Keratinocyte (primary cell): ENCODE results near the gene SPATA16. TPM values are rescaled to one million over a fixed set of nuclear protein-coding genes. Genes with fewer than 3 reads are reported as not detected.

Source experiments
- DNase-seq: peaks from one replicate; pipeline ENCODE4 v3.0.0-alpha.2; 2011; ENCODE audit warnings: low read depth, missing footprints, low spot score
- FAIRE-seq: peaks from 2 replicates; lab custom pipeline; 2011; peaks lifted over from hg19 to GRCh38; lab: Jason Lieb, UNC
- H2AFZ ChIP-seq: 2 replicates; pipeline ENCODE4 v1.6.0; 2012; ENCODE audit warnings: low read length, control low read depth, inconsistent platforms; ENCODE audit not compliant: control insufficient read depth
- H3K27ac ChIP-seq: 2 replicates; pipeline ENCODE4 v1.5.1; 2011; ENCODE audit warnings: low read length; ENCODE audit not compliant: control insufficient read depth, insufficient read depth
- H3K27me3 ChIP-seq: 3 replicates; pipeline ENCODE4 v1.6.0; 2011; ENCODE audit warnings: low read length; ENCODE audit not compliant: control insufficient read depth, insufficient read depth; ENCODE audit errors: extremely low read depth
- H3K36me3 ChIP-seq, 2 experiments: 2 replicates in 1 of 2; 3 replicates in 1 of 2; pipeline ENCODE4 v1.5.1; 2011; ENCODE audit warnings: low read length in 2 of 2, mild to moderate bottlenecking in 1 of 2; ENCODE audit not compliant: control insufficient read depth in 2 of 2, insufficient read depth in 2 of 2; ENCODE audit errors: extremely low read depth in 1 of 2
- H3K4me1 ChIP-seq: 3 replicates; pipeline ENCODE4 v1.5.1; 2011; ENCODE audit warnings: low read length; ENCODE audit not compliant: control insufficient read depth, insufficient read depth; ENCODE audit errors: extremely low read depth
- H3K4me2 ChIP-seq: 3 replicates; pipeline ENCODE4 v1.6.0; 2011; ENCODE audit warnings: low read depth, low read length; ENCODE audit not compliant: control insufficient read depth, insufficient read depth; ENCODE audit errors: extremely low read depth
- H3K4me3 ChIP-seq, 3 experiments: fragments of 200-600 bp in 1 of 3; sonication (generic) in 1 of 3; 2 replicates in 2 of 3; 3 replicates in 1 of 3; pipeline ENCODE4 v1.5.1; 2011 to 2016; ENCODE audit warnings: low read length in 3 of 3, mild to moderate bottlenecking in 3 of 3, control low read depth in 2 of 3, inconsistent platforms in 1 of 3, low read depth in 1 of 3, mixed read lengths in 1 of 3, mixed run types in 1 of 3, moderate library complexity in 1 of 3; ENCODE audit not compliant: control insufficient read depth in 2 of 3, insufficient read depth in 2 of 3; ENCODE audit errors: extremely low read depth in 1 of 3
- H3K79me2 ChIP-seq: 2 replicates; pipeline ENCODE4 v1.6.0; 2012; ENCODE audit warnings: low read length; ENCODE audit not compliant: control insufficient read depth, insufficient read depth
- H3K9ac ChIP-seq: 3 replicates; pipeline ENCODE4 v1.6.0; 2011; ENCODE audit warnings: low read length; ENCODE audit not compliant: control insufficient read depth, insufficient read depth; ENCODE audit errors: extremely low read depth
- H3K9me1 ChIP-seq: 3 replicates; pipeline ENCODE4 v1.6.0; 2011; ENCODE audit warnings: low read length; ENCODE audit not compliant: control insufficient read depth, insufficient read depth; ENCODE audit errors: extremely low read depth
- H3K9me3 ChIP-seq: 2 replicates; pipeline ENCODE4 v1.5.1; 2012; ENCODE audit warnings: low read depth, low read length; ENCODE audit not compliant: control insufficient read depth
- H4K20me1 ChIP-seq: 3 replicates; pipeline ENCODE4 v1.6.0; 2011; ENCODE audit warnings: low read length; ENCODE audit not compliant: control insufficient read depth, insufficient read depth; ENCODE audit errors: extremely low read depth
- CTCF ChIP-seq, 3 experiments: IDR thresholded peaks in 1 of 3; conservative IDR thresholded peaks in 1 of 3; optimal IDR thresholded peaks in 1 of 3; 2 replicates in 2 of 3; 3 replicates in 1 of 3; pipeline versions ENCODE3 to v1.5.1; 2011; ENCODE audit warnings: low read length in 3 of 3, mild to moderate bottlenecking in 3 of 3, moderate library complexity in 2 of 3, control low read depth in 1 of 3, inconsistent platforms in 1 of 3; ENCODE audit not compliant: insufficient read depth in 2 of 3; ENCODE audit errors: extremely low read depth in 1 of 3
- EZH2 ChIP-seq: IDR thresholded peaks from one replicate; pipeline ENCODE4 v1.6.1; 2012; ENCODE audit warnings: inconsistent platforms, mild to moderate bottlenecking, low read length, moderate library complexity
- dilution Hi-C: fragments of 300-500 bp; cut with MboI; formaldehyde crosslinking; loops from one replicate; pipeline ENCODE4 v1.7.0; 2020; ENCODE audit warnings: low sequenced_read_pairs; ENCODE audit not compliant: extremely low pct_ligation_motif_present
- polyA plus RNA-seq, 5 experiments: library from polyadenylated mRNA; depleted of rRNA in 3 of 5; stranded (reverse) in 3 of 5; stranded (forward) in 1 of 5; unstranded in 1 of 5; fragments of >200 nt; gene quantifications; 1 replicate in 1 of 5; 2 replicates in 3 of 5; 3 replicates in 1 of 5; pipeline versions ENCODE4 v1.2.1 to v1.2.3, GENCODE V29; 2011 to 2012; ENCODE audit warnings: missing spikeins in 2 of 5, low read depth in 1 of 5, low replicate concordance in 1 of 5

Gene SPATA16
- polyA plus RNA-seq, 1 donor (not counting 4 experiments of a cell fraction or from before 2014, with no cell fraction given): not detected

- Histone ChIP-seq H3K27ac (no peak overlapping the region), H3K27me3 (no peaks in the 10 kb centered on the region), H4K20me1 (no peaks in the 10 kb centered on the region), H3K4me1 (no peaks in the 10 kb centered on the region), H3K9ac (no peak overlapping the region), H3K4me3 (no peak overlapping the region), H3K9me1 (no peaks in the 10 kb centered on the region), H3K36me3 (no peaks in the 10 kb centered on the region), H2AFZ (no peak overlapping the region), H3K9me3 (no peaks in the 10 kb centered on the region), H3K4me2 (no peak overlapping the region), H3K79me2 (no peaks in the 10 kb centered on the region)
- FAIRE-seq (no peak), DNase-seq (no peak)
- dilution Hi-C loops: no loop called here
- TF ChIP-seq EZH2 (no peak), CTCF (optimal IDR thresholded peaks at IDR 0.05 in 1 of 3, IDR thresholded peaks at IDR 0.05 in 1 of 3, conservative IDR thresholded peaks at IDR 0.05 in 1 of 3; ENCODE audit: extremely low read depth in 1 of 3, insufficient read depth in 2 of 3, low read length in 3 of 3) (no peak)
These were observed 221.7 kb downstream of the SPATA16 start for GRCh38 chr3:172919297-172919683.

GRCh38 chr3:172918568-172919296, 222.3 kb downstream of the SPATA16 start:
- H3K4me3 ChIP-seq: no peak overlapping the region
- no peaks in the 10 kb centered on the region for H3K79me2 ChIP-seq
- no peak for DNase-seq
- H2AFZ ChIP-seq: no peak overlapping the region
- no peak for FAIRE-seq
- no peaks in the 10 kb centered on the region for H4K20me1 ChIP-seq
- TF ChIP-seq EZH2: no peak
- no peaks in the 10 kb centered on the region for H3K27me3 ChIP-seq
- no peak overlapping the region for H3K4me2 ChIP-seq
- no peaks in the 10 kb centered on the region for H3K4me1 ChIP-seq
- no peak overlapping the region for H3K27ac ChIP-seq
- H3K9ac ChIP-seq: no peak overlapping the region
- no peaks in the 10 kb centered on the region for H3K9me1 ChIP-seq
- no peaks in the 10 kb centered on the region for H3K36me3 ChIP-seq
- H3K9me3 ChIP-seq: no peaks in the 10 kb centered on the region
- dilution Hi-C loops: no loop called here

- no peaks in the 10 kb centered on the region for H3K9me1 ChIP-seq
- H3K9me3 ChIP-seq: no peaks in the 10 kb centered on the region
- TF ChIP-seq CTCF (optimal IDR thresholded peaks at IDR 0.05 in 1 of 3, IDR thresholded peaks at IDR 0.05 in 1 of 3, conservative IDR thresholded peaks at IDR 0.05 in 1 of 3; ENCODE audit: extremely low read depth in 1 of 3, insufficient read depth in 2 of 3, low read length in 3 of 3) (no peak), EZH2 (no peak)
- no peak overlapping the region for H3K4me2 ChIP-seq
- dilution Hi-C loops: no loop called here
- H2AFZ ChIP-seq: no peak overlapping the region
- H4K20me1 ChIP-seq: no peaks in the 10 kb centered on the region
- H3K79me2 ChIP-seq: no peaks in the 10 kb centered on the region
- no peak for FAIRE-seq
- no peak overlapping the region for H3K4me3 ChIP-seq
- H3K27me3 ChIP-seq: no peaks in the 10 kb centered on the region
- no peak for DNase-seq
- H3K4me1 ChIP-seq: no peaks in the 10 kb centered on the region
- H3K9ac ChIP-seq: no peak overlapping the region
- H3K27ac ChIP-seq: no peak overlapping the region
- no peaks in the 10 kb centered on the region for H3K36me3 ChIP-seq
These were observed 222.9 kb downstream of the SPATA16 start for GRCh38 chr3:172918165-172918564.
